HG03432 (cell line): ENCODE data around the gene ZNF185.

Experiments used
- ATAC-seq: cut with Tn5 transposase; IDR thresholded peaks from one replicate; pipeline ENCODE4 v1.9.1; 2021; ENCODE audit warnings: mild to moderate bottlenecking, moderate library complexity; ENCODE audit not compliant: unreplicated experiment

The ZNF185 gene

GRCh38 chrX:152895121-152895520, 2.7 kb upstream of the ZNF185 start:
- ATAC-seq = no peak

GRCh38 chrX:152895724-152896420, 2.0 kb upstream of the ZNF185 start:
- no peak for ATAC-seq

GRCh38 chrX:152896450-152896849, 1.4 kb upstream of the ZNF185 start:
- ATAC-seq = no peak

GRCh38 chrX:152898442-152898841, 575 bp downstream of the ZNF185 start:
- ATAC-seq = no peak

GRCh38 chrX:152899111-152899873, 1.4 kb downstream of the ZNF185 start:
- ATAC-seq = no peak

GRCh38 chrX:152899874-152900719, 2.2 kb downstream of the ZNF185 start:
- no peak for ATAC-seq

GRCh38 chrX:152900937-152901445, 3.1 kb downstream of the ZNF185 start:
- no peak for ATAC-seq

- no peak for ATAC-seq
Observed at GRCh38 chrX:152901816-152902501, 4.1 kb downstream of the ZNF185 start.

GRCh38 chrX:152902502-152902820, 4.6 kb downstream of the ZNF185 start:
- no peak for ATAC-seq

GRCh38 chrX:152903589-152903988, 5.7 kb downstream of the ZNF185 start:
- ATAC-seq = no peak

- peak; percentile 58 for ATAC-seq
Observed at GRCh38 chrX:152904151-152905080, 6.5 kb downstream of the ZNF185 start.

GRCh38 chrX:152905081-152905420, 7.2 kb downstream of the ZNF185 start:
- no peak for ATAC-seq

- no peak for ATAC-seq
Observed at GRCh38 chrX:152907084-152907651, 9.3 kb downstream of the ZNF185 start.

- no peak for ATAC-seq
Observed at GRCh38 chrX:152908486-152908885, 10.6 kb downstream of the ZNF185 start.

GRCh38 chrX:152910018-152910417, 12.2 kb downstream of the ZNF185 start:
- ATAC-seq = peak; percentile 80

GRCh38 chrX:152912106-152912505, 14.2 kb downstream of the ZNF185 start:
- no peak for ATAC-seq

- ATAC-seq = no peak
Observed at GRCh38 chrX:152912641-152913040, 14.8 kb downstream of the ZNF185 start.

GRCh38 chrX:152913346-152913745, 15.5 kb downstream of the ZNF185 start:
- ATAC-seq = no peak

- no peak for ATAC-seq
Observed at GRCh38 chrX:152913910-152914309, 16.0 kb downstream of the ZNF185 start.
